Psoas muscle (tissue), 8 donors: ENCODE data around the gene ELFN1. TPM values are rescaled to one million over a fixed set of nuclear protein-coding genes. Genes with fewer than 3 reads are reported as not detected.
A peak's percentile ranks its signal among the peaks of the same experiment; 100 is the strongest.

ENCODE experiments used
- ATAC-seq, 4 donors: fragments of 200-7000 bp; cut with Tn5 transposase; one replicate each; pipeline ENCODE4 v1.9.1; 2020; ENCODE audit warnings: moderate library complexity in 3 of 4, mild to moderate bottlenecking in 2 of 4
- DNase-seq, 2 donors: peaks; one replicate each; pipeline ENCODE4 v3.0.0-alpha.2; 2020
- H3K27ac ChIP-seq: fragments of 200-600 bp; one replicate; pipeline ENCODE4 v1.8.0; 2022
- H3K27me3 ChIP-seq, 3 donors: fragments of 200-600 bp in 1 of 3; one replicate each; pipeline versions ENCODE4 v1.6.1 to v1.8.0; 2013 to 2022; ENCODE audit warnings: low read length in 2 of 3, mild to moderate bottlenecking in 2 of 3, moderate library complexity in 1 of 3; ENCODE audit not compliant: insufficient read depth in 3 of 3
- H3K36me3 ChIP-seq, 2 donors: fragments of 200-600 bp in 1 of 2; one replicate each; pipeline versions ENCODE4 v1.6.1 to v1.8.0; 2013 to 2022; ENCODE audit warnings: low read depth in 1 of 2, mild to moderate bottlenecking in 1 of 2, moderate library complexity in 1 of 2; ENCODE audit not compliant: insufficient read depth in 1 of 2
- H3K4me1 ChIP-seq: fragments of 200-600 bp; one replicate; pipeline ENCODE4 v1.8.0; 2022
- H3K4me3 ChIP-seq: fragments of 200-600 bp; one replicate; pipeline ENCODE4 v1.8.0; 2022; ENCODE audit warnings: mild to moderate bottlenecking
- H3K9me3 ChIP-seq: fragments of 200-600 bp; one replicate; pipeline ENCODE4 v1.8.0; 2022
- CTCF ChIP-seq: fragments of 200-600 bp; IDR thresholded peaks from one replicate; pipeline ENCODE4 v1.8.0; 2022; ENCODE audit warnings: antibody characterized with exemption
- WGBS, 3 donors: extraction: QIAGEN DNeasy Blood & Tissue Kit; methylation state at CpG; one replicate each; pipeline versions ENCODE4 v1.1.6 to v1.1.7; 2013; 5-methylcytosine and 5-hydroxymethylcytosine counted together
- intact Hi-C, 2 donors: fragments of 100-400 bp; cut with DNase I; formaldehyde crosslinking; loops; one replicate each; pipeline versions ENCODE4 v1.11.0 to v1.14.2; 2022
- polyA plus RNA-seq, 3 donors: library from polyadenylated mRNA; stranded (reverse); fragments of 200-250 nt; gene quantifications; one replicate each; pipeline ENCODE4 v1.2.3, GENCODE V29; 2013
- total RNA-seq, 4 donors: library from RNA; stranded (reverse); fragmentation: NEBNext Ultra II Directional in 2 of 4; extraction: Animal tissue kit (Norgen Biotek cat#: 25700) in 2 of 4; gene quantifications; one replicate each; pipeline versions ENCODE4 v1.2.1 to v1.2.4, GENCODE V29; 2021 to 2023
- donor health status: healthy with polysubstance abuse.
- donor health status: DM: no; HTN: no; CAD: no; lungs with moderate emphysema.
- donor health status: Bipolar disorder and iron deficiency.
- donor health status: healthy.
- donor health status: DM: yes; HTN: yes; CAD: no.
- donor health status: DM: no; HTN: no; CAD: no.
- donor health status: DM: no; HTN: no; CAD: no.
- donor health status: DM: yes; HTN: yes; CAD: no.

The ELFN1 gene
- total and polyA plus RNA-seq, 7 donors, result 0.11 to 0.87 (median 0.64) TPM

- Histone ChIP-seq H3K36me3 (no peaks in the 10 kb centered on the region), H3K27me3 (peaks cover 0 to 32% (median 2%) of the 10 kb centered on the region in 3 donors), H3K9me3 (no peaks in the 10 kb centered on the region), H3K27ac (no peak overlapping the region), H3K4me3 (no peak overlapping the region), H3K4me1 (peaks cover 9% of the 10 kb centered on the region)
- no peak for ATAC-seq
- DNase-seq, result peak in 1 of 2 donors; percentile 16
- intact Hi-C loops, result no loop called here
- WGBS, 3 donors, result 66 to 78% (median 73%) methylated on average over 27 of the region's 27 CpGs
- TF ChIP-seq CTCF, result no peak
Observed at GRCh38 chr7:1692515-1693418, 22.7 kb downstream of the ELFN1 start.

- Histone ChIP-seq H3K9me3 (no peaks in the 10 kb centered on the region), H3K27me3 (peaks cover 0 to 32% (median 2%) of the 10 kb centered on the region in 3 donors), H3K4me3 (no peak overlapping the region), H3K27ac (no peak overlapping the region), H3K36me3 (no peaks in the 10 kb centered on the region), H3K4me1 (peaks cover 9% of the 10 kb centered on the region)
- ATAC-seq (peak in 1 of 4 donors; percentile 19), DNase-seq (peak in 1 of 2 donors; percentile 51)
- no peak for TF ChIP-seq CTCF
- intact Hi-C loops, result no loop called here
- 53 to 69% (median 58%) methylated on average over 23 to 25 of the region's 25 CpGs for WGBS, 3 donors
Observed at GRCh38 chr7:1693419-1693990, 23.4 kb downstream of the ELFN1 start.

- Histone ChIP-seq H3K27ac (no peak overlapping the region), H3K27me3 (peaks cover 0 to 32% (median 2%) of the 10 kb centered on the region in 3 donors), H3K9me3 (no peaks in the 10 kb centered on the region), H3K4me3 (no peak overlapping the region), H3K4me1 (peaks cover 9% of the 10 kb centered on the region), H3K36me3 (no peaks in the 10 kb centered on the region)
- TF ChIP-seq CTCF, result no peak
- intact Hi-C loops, result no loop called here
- 35 to 46% (median 40%) methylated on average over 15 to 16 of the region's 16 CpGs for WGBS, 3 donors
- no peak for ATAC-seq
- peak in 1 of 2 donors; percentile 39 for DNase-seq
Observed at GRCh38 chr7:1693991-1694524, 24.0 kb downstream of the ELFN1 start.

- Histone ChIP-seq H3K36me3 (no peaks in the 10 kb centered on the region), H3K27me3 (peaks cover 0 to 32% (median 2%) of the 10 kb centered on the region in 3 donors), H3K4me1 (peaks cover 9% of the 10 kb centered on the region), H3K4me3 (no peak overlapping the region), H3K27ac (no peak overlapping the region), H3K9me3 (no peaks in the 10 kb centered on the region)
- no peak for ATAC-seq
- no peak for TF ChIP-seq CTCF
- intact Hi-C loops, result no loop called here
- 50 to 67% (median 57%) methylated on average over 31 of the region's 31 CpGs for WGBS, 3 donors
- peak in 1 of 2 donors; percentile 52 for DNase-seq
Observed at GRCh38 chr7:1694611-1695511, 24.8 kb downstream of the ELFN1 start.
